ENCODE measurements around the gene CES3.
"Not testable (repeated sequence)": the region's sequence is repeated elsewhere in the genome, so short reads cannot be mapped to it uniquely, and the experiment has no call there.

The CES3 gene

GRCh38 chr16:66947302-66948065, 13.6 kb upstream of the CES3 start:
- DNase-seq = peak; percentile 93

- DNase-seq = no peak
Observed at GRCh38 chr16:66948134-66948836, 12.8 kb upstream of the CES3 start.

GRCh38 chr16:66948837-66949225, 12.2 kb upstream of the CES3 start:
- DNase-seq = no peak

GRCh38 chr16:66949472-66949871, 11.6 kb upstream of the CES3 start:
- DNase-seq = no peak

GRCh38 chr16:66950437-66950836, 10.6 kb upstream of the CES3 start:
- DNase-seq = no peak

- DNase-seq = no peak
Observed at GRCh38 chr16:66950971-66951790, 9.9 kb upstream of the CES3 start.

- DNase-seq = no peak
Observed at GRCh38 chr16:66952430-66953110, 8.5 kb upstream of the CES3 start.

GRCh38 chr16:66953462-66954096, 7.5 kb upstream of the CES3 start:
- no peak for DNase-seq

- peak; percentile 91 for DNase-seq
Observed at GRCh38 chr16:66954097-66954659, 6.9 kb upstream of the CES3 start.

- not testable (repeated sequence) for DNase-seq
Observed at GRCh38 chr16:66955363-66956153, 5.5 kb upstream of the CES3 start.

- DNase-seq = not testable (repeated sequence)
Observed at GRCh38 chr16:66956154-66956457, 5.0 kb upstream of the CES3 start.

GRCh38 chr16:66958857-66959703, 2.0 kb upstream of the CES3 start:
- DNase-seq = no peak

GRCh38 chr16:66959704-66960161, 1.3 kb upstream of the CES3 start:
- no peak for DNase-seq

- no peak for DNase-seq
Observed at GRCh38 chr16:66960270-66960669, 796 bp upstream of the CES3 start.

GRCh38 chr16:66961914-66962313, 848 bp downstream of the CES3 start:
- no peak for DNase-seq

- DNase-seq = no peak
Observed at GRCh38 chr16:66964049-66964448, 3.0 kb downstream of the CES3 start.

- no peak for DNase-seq
Observed at GRCh38 chr16:66968847-66969246, 7.8 kb downstream of the CES3 start.

GRCh38 chr16:66970775-66971720, 10.0 kb downstream of the CES3 start:
- no peak for DNase-seq

GRCh38 chr16:66972983-66973382, 11.9 kb downstream of the CES3 start:
- DNase-seq = no peak
